SK-N-SH (cell line): ENCODE measurements around the gene NBEAL1.

Experiments used
- CHD2 ChIP-seq: fragments of 150-350 bp; IDR thresholded peaks from 2 replicates; pipeline ENCODE4 v1.6.1; 2018; ENCODE audit warnings: low read length; ENCODE audit not compliant: partially characterized antibody
- CTCF ChIP-seq: fragments of 200-600 bp; sonication (generic); IDR thresholded peaks from 2 replicates; pipeline ENCODE4 v1.6.1; 2017; ENCODE audit warnings: antibody characterized with exemption, mild to moderate bottlenecking, moderate library complexity
- EP300 ChIP-seq, 2 experiments: IDR thresholded peaks; 2 replicates each; pipeline versions ENCODE4 v1.4.0 to v1.6.1; 2012; ENCODE audit warnings: borderline replicate concordance in 1 of 2, low read depth in 1 of 2, low read length in 1 of 2
- JUND ChIP-seq: IDR thresholded peaks from 2 replicates; pipeline ENCODE4 v1.4.0; 2012
- MAX ChIP-seq: IDR thresholded peaks from 2 replicates; pipeline ENCODE4 v1.4.0; 2012; ENCODE audit warnings: low read depth
- MEF2A ChIP-seq: IDR thresholded peaks from 2 replicates; pipeline ENCODE4 v1.4.0; 2012; ENCODE audit warnings: low read depth, borderline replicate concordance
- PBX3 ChIP-seq: IDR thresholded peaks from 2 replicates; pipeline ENCODE4; 2012
- RCOR1 ChIP-seq: fragments of 150-350 bp; IDR thresholded peaks from 2 replicates; pipeline ENCODE4 v1.6.1; 2017; ENCODE audit warnings: antibody characterized with exemption, low read length
- TAF1 ChIP-seq: IDR thresholded peaks from 2 replicates; pipeline ENCODE4 v1.6.1; 2012; ENCODE audit warnings: low read depth, mild to moderate bottlenecking, low read length, moderate library complexity, borderline replicate concordance
- TEAD4 ChIP-seq: IDR thresholded peaks from 2 replicates; pipeline ENCODE4 v1.4.0; 2012; ENCODE audit warnings: mild to moderate bottlenecking, borderline replicate concordance; ENCODE audit not compliant: insufficient read depth
- USF2 ChIP-seq: fragments of 150-350 bp; IDR thresholded peaks from 2 replicates; pipeline ENCODE4 v1.6.1; 2017; ENCODE audit warnings: antibody characterized with exemption, low read length, low read depth, borderline replicate concordance
- YY1 ChIP-seq: IDR thresholded peaks from 2 replicates; pipeline ENCODE4 v1.4.0; 2012; ENCODE audit warnings: low read depth, mild to moderate bottlenecking

GRCh38 chr2:203071148-203071547 lies 56.5 kb downstream of the NBEAL1 start:
- TF ChIP-seq CTCF (no peak), TAF1 (no peak), MEF2A (no peak), MAX (no peak), EP300 (IDR thresholded peaks at IDR 0.05; ENCODE audit: borderline replicate concordance in 1 of 2, low read depth in 1 of 2, low read length in 1 of 2) (no peak), CHD2 (no peak), TEAD4 (no peak), RCOR1 (no peak), USF2 (no peak), PBX3 (no peak), JUND (no peak), YY1 (no peak)
